IMR-90 (cell line): ENCODE data around the gene PCDHGA4. TPM values are rescaled to one million over a fixed set of nuclear protein-coding genes. Genes with fewer than 3 reads are reported as not detected.

Experiments used
- ATAC-seq: fragments of 200-7000 bp; cut with Tn5 transposase; 2 replicates; pipeline ENCODE4 v1.9.1; 2020; ENCODE audit warnings: low read depth, mild to moderate bottlenecking, moderate library complexity
- BruUV-seq: library from RNA; stranded (reverse); fragments of 400-500 nt; replicated peaks from 2 replicates; lab custom pipeline; 2021; lab: Mats Ljungman, UMichigan
- CTCF ChIA-PET: fragments of 300-600 bp; formaldehyde crosslinking; extraction: SDS; loops from one replicate; lab custom pipeline; 2021; ENCODE audit warnings: antibody characterized with exemption; lab: Yijun Ruan, JAX
- POLR2A ChIA-PET: fragments of 300-600 bp; sonication (Branson Sonifier 250); formaldehyde crosslinking; loops from one replicate; lab custom pipeline; 2022; ENCODE audit warnings: antibody characterized with exemption; ENCODE audit not compliant: unreplicated experiment; lab: Charles Lee
- DNase-seq: peaks from one replicate; pipeline ENCODE4 v3.0.0; 2013
- H2AFZ ChIP-seq: replicated peaks from 2 replicates; pipeline ENCODE3; 2013; ENCODE audit warnings: low read length, mild to moderate bottlenecking; ENCODE audit not compliant: poor library complexity
- H2AK5ac ChIP-seq: 2 replicates; pipeline ENCODE4 v1.6.1; 2013; ENCODE audit warnings: low read depth, low read length, inconsistent platforms
- H2AK9ac ChIP-seq: replicated peaks from 2 replicates; pipeline ENCODE3; 2013; ENCODE audit warnings: mild to moderate bottlenecking, low read depth, low read length, moderate library complexity; ENCODE audit not compliant: poor library complexity
- H2BK120ac ChIP-seq: 2 replicates; pipeline ENCODE4 v1.6.1; 2013; ENCODE audit warnings: low read depth, low read length, inconsistent platforms
- H2BK15ac ChIP-seq: 3 replicates; pipeline ENCODE4 v1.6.1; 2013; ENCODE audit warnings: low read depth, low read length, inconsistent platforms
- H2BK20ac ChIP-seq: 2 replicates; pipeline ENCODE4 v1.6.1; 2013; ENCODE audit warnings: low read depth, mild to moderate bottlenecking, inconsistent platforms, low read length, moderate library complexity
- H2BK5ac ChIP-seq: 2 replicates; pipeline ENCODE4 v1.6.1; 2013; ENCODE audit warnings: mild to moderate bottlenecking, low read depth, low read length, inconsistent platforms; ENCODE audit not compliant: poor library complexity, severe bottlenecking
- H3K14ac ChIP-seq: replicated peaks from 2 replicates; pipeline ENCODE4 v1.6.1; 2013; ENCODE audit warnings: low read depth, low read length, inconsistent platforms
- H3K18ac ChIP-seq: 2 replicates; pipeline ENCODE4 v1.6.1; 2013; ENCODE audit warnings: low read depth, low read length, control low read depth
- H3K23ac ChIP-seq: 2 replicates; pipeline ENCODE4 v1.6.1; 2013; ENCODE audit warnings: low read depth, low read length, inconsistent platforms
- H3K27ac ChIP-seq: 2 replicates; pipeline ENCODE4 v1.5.1; 2013; ENCODE audit warnings: mild to moderate bottlenecking, control low read depth, low read length; ENCODE audit not compliant: insufficient read depth
- H3K27me3 ChIP-seq: 2 replicates; pipeline ENCODE4 v1.6.1; 2013; ENCODE audit warnings: low read length; ENCODE audit not compliant: control insufficient read depth, insufficient read depth
- H3K36me3 ChIP-seq: 2 replicates; pipeline ENCODE4 v1.6.1; 2013; ENCODE audit warnings: low read length, mixed read lengths; ENCODE audit not compliant: control insufficient read depth, insufficient read depth
- H3K4ac ChIP-seq: 2 replicates; pipeline ENCODE4 v1.6.1; 2013; ENCODE audit warnings: low read depth, low read length, inconsistent platforms
- H3K4me1 ChIP-seq: 2 replicates; pipeline ENCODE4 v1.6.1; 2013; ENCODE audit warnings: low read length, mixed read lengths; ENCODE audit not compliant: control insufficient read depth, insufficient read depth
- H3K4me2 ChIP-seq: 2 replicates; pipeline ENCODE4 v1.6.1; 2013; ENCODE audit warnings: low read depth, mild to moderate bottlenecking, control low read depth, low read length, moderate library complexity
- H3K4me3 ChIP-seq: 2 replicates; pipeline ENCODE4 v1.5.1; 2013; ENCODE audit warnings: low read depth, mild to moderate bottlenecking, control low read depth, low read length, moderate library complexity; ENCODE audit not compliant: insufficient read depth
- H3K56ac ChIP-seq: 2 replicates; pipeline ENCODE4 v1.6.1; 2013; ENCODE audit warnings: low read length, inconsistent platforms; ENCODE audit not compliant: insufficient read depth; ENCODE audit errors: extremely low read depth
- H3K79me1 ChIP-seq, 2 experiments: 2 replicates each; pipeline ENCODE4 v1.6.1; 2013; ENCODE audit warnings: low read length in 2 of 2, inconsistent platforms in 1 of 2, low read depth in 1 of 2
- H3K9ac ChIP-seq: 2 replicates; pipeline ENCODE4 v1.6.1; 2013; ENCODE audit warnings: low read depth, low read length, control low read depth
- H3K9me1 ChIP-seq: 2 replicates; pipeline ENCODE4 v1.6.1; 2013; ENCODE audit warnings: low read length, inconsistent platforms; ENCODE audit not compliant: insufficient read depth
- H3K9me3 ChIP-seq: 2 replicates; pipeline ENCODE4 v1.6.1; 2013; ENCODE audit warnings: low read length; ENCODE audit not compliant: control insufficient read depth, insufficient read depth
- H4K20me1 ChIP-seq: 2 replicates; pipeline ENCODE4 v1.6.1; 2013; ENCODE audit warnings: low read length, inconsistent platforms; ENCODE audit not compliant: insufficient read depth
- H4K5ac ChIP-seq: 2 replicates; pipeline ENCODE4 v1.6.1; 2013; ENCODE audit warnings: mild to moderate bottlenecking, low read depth, low read length, control low read depth
- H4K8ac ChIP-seq, 2 experiments: 2 replicates each; pipeline ENCODE4 v1.6.1; 2013; ENCODE audit warnings: low read depth in 2 of 2, low read length in 2 of 2, control low read depth in 1 of 2, inconsistent platforms in 1 of 2
- H4K91ac ChIP-seq: 2 replicates; pipeline ENCODE4 v1.6.1; 2013; ENCODE audit warnings: low read depth, low read length, inconsistent platforms; ENCODE audit not compliant: insufficient read depth
- BHLHE40 ChIP-seq: fragments of 150-350 bp; IDR thresholded peaks from 2 replicates; pipeline ENCODE4 v1.6.1; 2016; ENCODE audit warnings: mild to moderate bottlenecking, low read depth, low read length
- CEBPB ChIP-seq: IDR thresholded peaks from 2 replicates; pipeline ENCODE4 v1.6.1; 2012; ENCODE audit warnings: low read depth, low read length, improper control_type of control experiment
- CHD1 ChIP-seq: IDR thresholded peaks from 2 replicates; pipeline ENCODE4 v1.6.1; 2012; ENCODE audit warnings: low read depth, low read length, improper control_type of control experiment
- CTCF ChIP-seq: conservative IDR thresholded peaks from 2 replicates; pipeline ENCODE4 v1.5.1; 2012; ENCODE audit warnings: mild to moderate bottlenecking, low read depth, low read length, improper control_type of control experiment
- ELK1 ChIP-seq: fragments of 150-350 bp; IDR thresholded peaks from 2 replicates; pipeline ENCODE4 v1.6.1; 2016; ENCODE audit warnings: low read depth, mild to moderate bottlenecking, low read length, moderate library complexity, borderline replicate concordance
- FOS ChIP-seq: fragments of 150-350 bp; IDR thresholded peaks from 2 replicates; pipeline ENCODE4 v1.6.1; 2016; ENCODE audit warnings: low read depth, low read length
- MAFK ChIP-seq: IDR thresholded peaks from 2 replicates; pipeline ENCODE4 v1.6.1; 2012; ENCODE audit warnings: low read depth, low read length, improper control_type of control experiment
- MAZ ChIP-seq: IDR thresholded peaks from 2 replicates; pipeline ENCODE4 v1.6.1; 2012; ENCODE audit warnings: low read depth, mild to moderate bottlenecking, low read length, improper control_type of control experiment, moderate library complexity, borderline replicate concordance
- NFE2L2 ChIP-seq: fragments of 150-350 bp; IDR thresholded peaks from 2 replicates; pipeline ENCODE4 v1.6.1; 2016; ENCODE audit warnings: low read depth, mild to moderate bottlenecking, low read length
- POLR2A ChIP-seq: IDR thresholded peaks from 2 replicates; pipeline ENCODE4 v1.6.1; 2012; ENCODE audit warnings: mild to moderate bottlenecking, low read depth, low read length
- RAD21 ChIP-seq: IDR thresholded peaks from 2 replicates; pipeline ENCODE4 v1.6.1; 2012; ENCODE audit warnings: low read length, improper control_type of control experiment
- RCOR1 ChIP-seq: IDR thresholded peaks from 2 replicates; pipeline ENCODE4 v1.6.1; 2012; ENCODE audit warnings: mild to moderate bottlenecking, low read length, improper control_type of control experiment; ENCODE audit not compliant: insufficient replicate concordance
- RFX5 ChIP-seq: IDR thresholded peaks from 2 replicates; pipeline ENCODE4 v1.8.0; 2012; ENCODE audit warnings: low read depth, mild to moderate bottlenecking, low read length, moderate library complexity
- SMC3 ChIP-seq: fragments of 150-350 bp; IDR thresholded peaks from 2 replicates; pipeline ENCODE4 v1.6.1; 2016; ENCODE audit warnings: low read depth, mild to moderate bottlenecking, antibody characterized with exemption, low read length, moderate library complexity
- USF2 ChIP-seq: fragments of 150-350 bp; IDR thresholded peaks from 2 replicates; pipeline ENCODE4 v1.6.1; 2017; ENCODE audit warnings: mild to moderate bottlenecking, antibody characterized with exemption, low read length, low read depth
- WGBS, 2 experiments: methylation state at CpG; one replicate each; pipeline versions ENCODE4 v1.1.5 to v1.1.7; 2013; ENCODE audit warnings: missing lambda C conversion rate in 2 of 2; ENCODE audit not compliant: insufficient read length in 1 of 2; ENCODE audit errors: extremely low coverage in 2 of 2; 5-methylcytosine and 5-hydroxymethylcytosine counted together
- dilution Hi-C: fragments of 300-500 bp; cut with HindIII; formaldehyde crosslinking; loops from one replicate; pipeline ENCODE4 v1.14.3; 2018; ENCODE audit warnings: low sequenced_read_pairs; ENCODE audit not compliant: unreplicated experiment
- in situ Hi-C: fragments of 300-500 bp; cut with MboI; formaldehyde crosslinking; loops from 3 replicates; pipeline ENCODE4 v1.14.3; 2019; ENCODE audit warnings: low sequenced_read_pairs, inconsistent platforms, mixed read lengths
- intact Hi-C: fragments of 100-400 bp; cut with micrococcal nuclease; formaldehyde crosslinking; loops from 2 replicates; pipeline ENCODE4 v1.10.0; 2022
- polyA plus RNA-seq, 3 experiments: library from polyadenylated mRNA; depleted of rRNA; stranded (reverse); fragments of >200 nt; gene quantifications; 2 replicates each; pipeline ENCODE4 v1.2.3, GENCODE V29; 2012; ENCODE audit warnings: low replicate concordance in 1 of 3
- total RNA-seq: library from RNA; depleted of rRNA; stranded (reverse); fragments of >200 nt; gene quantifications from 2 replicates; pipeline ENCODE4 v1.2.3, GENCODE V29; 2012

The PCDHGA4 gene
- total and polyA plus RNA-seq, 2 of the 4 experiments (the other 2 are of a cell fraction) = 3.5 to 5.4 TPM

- CTCF ChIA-PET = interaction anchor here (1.3 kb wide), 1 partner anchor 192 kb away, joined by 4 read pairs; no protein-coding TSS in a partner anchor
- no peak for ATAC-seq
- no peak for TF ChIP-seq CEBPB
- no peak for TF ChIP-seq SMC3
- no peak for TF ChIP-seq MAFK
- TF ChIP-seq RFX5 = no peak
- TF ChIP-seq FOS = no peak
- no peak for TF ChIP-seq RCOR1
- TF ChIP-seq RAD21 = no peak
- TF ChIP-seq POLR2A = no peak
- no peak for TF ChIP-seq CTCF
- no peak for TF ChIP-seq BHLHE40
- no peak for TF ChIP-seq ELK1
- no peak for TF ChIP-seq CHD1
- TF ChIP-seq NFE2L2 = no peak
- no peak for TF ChIP-seq MAZ
- no peak for TF ChIP-seq USF2
Measured at GRCh38 chr5:141371572-141372475, 17.0 kb downstream of the PCDHGA4 start.

More at GRCh38 chr5:141371572-141372475, 17.0 kb downstream of the PCDHGA4 start:
- H3K36me3 ChIP-seq = peaks cover 23% of the 10 kb centered on the region
- H3K79me1 ChIP-seq = no peaks in the 10 kb centered on the region
- H2AFZ ChIP-seq = peak overlapping the region; percentile 49
- H4K5ac ChIP-seq = no peak overlapping the region
- no peak overlapping the region for H3K9ac ChIP-seq
- H3K4me2 ChIP-seq = no peak overlapping the region; the same call in 1 of the 2 replicates
- H3K18ac ChIP-seq = no peak overlapping the region
- no peak overlapping the region for H2AK9ac ChIP-seq
- H3K4me1 ChIP-seq = no peaks in the 10 kb centered on the region
- no peak overlapping the region for H2BK120ac ChIP-seq
- H3K27ac ChIP-seq = no peak overlapping the region
- H3K27me3 ChIP-seq = no peaks in the 10 kb centered on the region
- H3K9me1 ChIP-seq = no peaks in the 10 kb centered on the region
- H3K9me3 ChIP-seq = peaks cover 57% of the 10 kb centered on the region
- no peak overlapping the region for H3K23ac ChIP-seq
- DNase-seq = no peak
- H2BK5ac ChIP-seq = no peak overlapping the region
- no TSS peak for BruUV-seq
- intact Hi-C loops (no loop called here), in situ Hi-C loops (no loop called here), dilution Hi-C loops (no loop called here)
- H4K8ac ChIP-seq = no peak overlapping the region
- no peak overlapping the region for H3K4ac ChIP-seq
- POLR2A ChIA-PET = no interaction called here
- WGBS, 2 experiments = 38% methylated on average over 53 of the region's 69 CpGs; no CpG with 5 or more reads in 1 of the 2 experiments
- no peak overlapping the region for H3K4me3 ChIP-seq
- no peak overlapping the region for H2AK5ac ChIP-seq
- no peak overlapping the region for H3K56ac ChIP-seq
- no peak overlapping the region for H4K91ac ChIP-seq
- no peaks in the 10 kb centered on the region for H4K20me1 ChIP-seq
- H2BK15ac ChIP-seq = no peak overlapping the region
- H2BK20ac ChIP-seq = no peak overlapping the region
- no peak overlapping the region for H3K14ac ChIP-seq
